GM12878 (cell line): Measurements from ENCODE around the gene RAB33A. TPM values are rescaled to one million over a fixed set of nuclear protein-coding genes. Genes with fewer than 3 reads are reported as not detected.
A peak's percentile ranks its signal among the peaks of the same experiment; 100 is the strongest.

Source experiments
- ATAC-seq: fragments of 200-7000 bp; cut with Tn5 transposase; 3 replicates; pipeline ENCODE4 v1.9.1; 2020; ENCODE audit warnings: mild to moderate bottlenecking, moderate library complexity
- BruUV-seq: library from RNA; stranded (reverse); fragments of 400-500 nt; replicated peaks from 2 replicates; lab custom pipeline; 2021; lab: Mats Ljungman, UMichigan
- CTCF ChIA-PET: fragments of 300-600 bp; sonication (Branson Sonifier 250); formaldehyde crosslinking; extraction: SDS; loops from one replicate; lab custom pipeline; 2021; ENCODE audit warnings: inconsistent platforms; lab: Yijun Ruan, JAX
- POLR2A ChIA-PET: fragments of 350-600 bp; formaldehyde crosslinking; extraction: SDS; loops from one replicate; lab custom pipeline; 2021; ENCODE audit warnings: inconsistent platforms; lab: Charles Lee
- RAD21 ChIA-PET: fragments of 300-600 bp; sonication (Branson Sonifier 250); formaldehyde crosslinking; loops from one replicate; lab custom pipeline; 2023; ENCODE audit warnings: antibody characterized with exemption; ENCODE audit not compliant: unreplicated experiment; lab: Charles Lee
- SMC1A ChIA-PET: fragments of 300-600 bp; sonication (Branson Sonifier 250); formaldehyde crosslinking; loops from one replicate; lab custom pipeline; 2023; ENCODE audit not compliant: unreplicated experiment, uncharacterized antibody; lab: Charles Lee
- DNase-seq: peaks from one replicate; pipeline ENCODE4 v3.0.0-alpha.2; 2011; ENCODE audit warnings: low read depth, low spot score
- FAIRE-seq: peaks from 3 replicates; lab custom pipeline; 2011; peaks lifted over from hg19 to GRCh38; lab: Jason Lieb, UNC
- H2AFZ ChIP-seq: 2 replicates; pipeline ENCODE4 v1.6.0; 2011; ENCODE audit warnings: low read depth, low read length, control low read depth; ENCODE audit not compliant: control insufficient read depth
- H3K27ac ChIP-seq: 2 replicates; pipeline ENCODE4 v1.5.1; 2011; ENCODE audit warnings: control low read depth; ENCODE audit not compliant: control insufficient read depth, insufficient read depth
- H3K27me3 ChIP-seq, 2 experiments: replicated peaks in 1 of 2; 2 replicates each; pipeline versions ENCODE4 v1.6.0 to v1.6.1; 2011; ENCODE audit warnings: low read length in 1 of 2; ENCODE audit not compliant: control insufficient read depth in 2 of 2, insufficient read depth in 2 of 2
- H3K36me3 ChIP-seq, 2 experiments: 2 replicates each; pipeline ENCODE4 v1.5.1; 2011; ENCODE audit warnings: low read length in 1 of 2; ENCODE audit not compliant: control insufficient read depth in 2 of 2, insufficient read depth in 2 of 2
- H3K4me1 ChIP-seq: 2 replicates; pipeline ENCODE4 v1.6.1; 2011; ENCODE audit warnings: mild to moderate bottlenecking, low read length, moderate library complexity, mixed read lengths; ENCODE audit not compliant: control insufficient read depth, insufficient read depth
- H3K4me2 ChIP-seq: 2 replicates; pipeline ENCODE4 v1.6.0; 2011; ENCODE audit warnings: control low read depth; ENCODE audit not compliant: control insufficient read depth, insufficient read depth
- H3K4me3 ChIP-seq: fragments of 200-600 bp; sonication (generic); 2 replicates; pipeline ENCODE4 v1.5.1; 2016
- H3K79me2 ChIP-seq: 2 replicates; pipeline ENCODE4 v1.6.0; 2011; ENCODE audit warnings: low read length; ENCODE audit not compliant: control insufficient read depth, insufficient read depth
- H3K9ac ChIP-seq: 2 replicates; pipeline ENCODE4 v1.8.0; 2011; ENCODE audit warnings: low read length, control low read depth, mixed read lengths; ENCODE audit not compliant: control insufficient read depth, insufficient read depth
- H3K9me3 ChIP-seq: replicated peaks from 3 replicates; pipeline ENCODE4 v1.5.1; 2011; ENCODE audit warnings: mild to moderate bottlenecking, low read length; ENCODE audit not compliant: control insufficient read depth, insufficient read depth
- H4K20me1 ChIP-seq: 2 replicates; pipeline ENCODE4 v1.6.0; 2011; ENCODE audit not compliant: control insufficient read depth, insufficient read depth
- ATF2 ChIP-seq: IDR thresholded peaks from 2 replicates; pipeline ENCODE4 v1.6.1; 2012; ENCODE audit warnings: low read length, inconsistent platforms
- BHLHE40 ChIP-seq, 2 experiments: fragments of 450-650 bp in 1 of 2; IDR thresholded peaks; 2 replicates each; pipeline ENCODE4 v1.6.1; 2011 to 2017; ENCODE audit warnings: low read depth in 2 of 2, borderline replicate concordance in 1 of 2, improper control_type of control experiment in 1 of 2, low read length in 1 of 2, mild to moderate bottlenecking in 1 of 2
- CBX5 ChIP-seq: sonication (generic); IDR thresholded peaks from 2 replicates; pipeline ENCODE4 v1.6.1; 2016; ENCODE audit warnings: low read depth, moderate library complexity, mild to moderate bottlenecking, inconsistent platforms
- CREB1 ChIP-seq: IDR thresholded peaks from 2 replicates; pipeline ENCODE4 v1.6.1; 2012; ENCODE audit warnings: low read depth, mild to moderate bottlenecking, inconsistent platforms
- FOS ChIP-seq: IDR thresholded peaks from 3 replicates; pipeline ENCODE4 v1.6.1; 2011; ENCODE audit warnings: borderline replicate concordance; ENCODE audit not compliant: insufficient read length; ENCODE audit errors: extremely low read depth
- KDM1A ChIP-seq: fragments of 200-600 bp; sonication (generic); IDR thresholded peaks from 2 replicates; pipeline ENCODE4 v1.6.1; 2016; ENCODE audit warnings: borderline replicate concordance
- LARP7 ChIP-seq: fragments of 450-650 bp; IDR thresholded peaks from 2 replicates; pipeline ENCODE4 v1.6.1; 2017; ENCODE audit warnings: mild to moderate bottlenecking
- MTA2 ChIP-seq: fragments of 450-650 bp; IDR thresholded peaks from 2 replicates; pipeline ENCODE4 v1.6.1; 2016; ENCODE audit warnings: low read depth, mild to moderate bottlenecking, moderate library complexity
- NKRF ChIP-seq: fragments of 450-650 bp; conservative IDR thresholded peaks from 2 replicates; pipeline ENCODE4 v1.6.1; 2017; ENCODE audit warnings: mild to moderate bottlenecking, moderate library complexity
- PBX3 ChIP-seq: IDR thresholded peaks from 2 replicates; pipeline ENCODE4 v1.6.1; 2011; ENCODE audit warnings: mild to moderate bottlenecking, low read depth, low read length, moderate library complexity; ENCODE audit not compliant: insufficient replicate concordance
- POLR2AphosphoS2 ChIP-seq: IDR thresholded peaks from 2 replicates; pipeline ENCODE4 v1.6.1; 2011; ENCODE audit warnings: low read depth, mild to moderate bottlenecking, low read length, improper control_type of control experiment, moderate library complexity
- RUNX3 ChIP-seq: IDR thresholded peaks from 2 replicates; pipeline ENCODE4 v1.6.1; 2012; ENCODE audit warnings: low read length, inconsistent platforms
- SMAD1 ChIP-seq: fragments of 450-650 bp; IDR thresholded peaks from 2 replicates; pipeline ENCODE4 v1.6.1; 2018; ENCODE audit warnings: mild to moderate bottlenecking, low read depth; ENCODE audit not compliant: partially characterized antibody
- SRF ChIP-seq, 2 experiments: IDR thresholded peaks; 2 replicates each; pipeline ENCODE4 v1.6.1; 2011; ENCODE audit warnings: low read depth in 2 of 2, low read length in 2 of 2, mild to moderate bottlenecking in 1 of 2, moderate library complexity in 1 of 2
- TCF12 ChIP-seq: IDR thresholded peaks from 2 replicates; pipeline ENCODE4 v1.6.1; 2011; ENCODE audit warnings: low read depth, mild to moderate bottlenecking, low read length
- ZNF384 ChIP-seq: IDR thresholded peaks from 2 replicates; pipeline ENCODE4 v1.6.1; 2012; ENCODE audit warnings: low read depth, mild to moderate bottlenecking, low read length, improper control_type of control experiment, borderline replicate concordance
- WGBS: methylation state at CpG from one replicate; pipeline ENCODE4 v1.1.6; 2016; ENCODE audit warnings: low lambda C conversion rate; ENCODE audit not compliant: insufficient replicate concordance, insufficient coverage; ENCODE audit errors: missing lambda C conversion rate; 5-methylcytosine and 5-hydroxymethylcytosine counted together
- in situ Hi-C: fragments of 300-500 bp; cut with MboI; formaldehyde crosslinking; loops from 9 replicates; pipeline ENCODE4 v1.14.3; 2018; ENCODE audit warnings: mixed read lengths
- intact Hi-C: fragments of 100-400 bp; cut with micrococcal nuclease; formaldehyde crosslinking; loops from one replicate; pipeline ENCODE4 v1.14.2; 2022; ENCODE audit not compliant: unreplicated experiment
- polyA plus RNA-seq, 11 experiments: library from polyadenylated mRNA; depleted of rRNA in 4 of 11; unstranded in 6 of 11; stranded (reverse) in 5 of 11; fragments of >200 nt; fragmentation: Nextera tagmentation in 4 of 11; fragmentation: Illumina TruSeq in 1 of 11; extraction: Ambion mirVana in 4 of 11; extraction: Trizol in 1 of 11; gene quantifications; 1 replicate in 1 of 11; 2 replicates in 10 of 11; pipeline versions ENCODE4 v1.2.1 to v1.2.3, GENCODE V29; 2011 to 2016; ENCODE audit warnings: inconsistent platforms in 2 of 11, missing spikeins in 2 of 11, low read depth in 1 of 11
- total RNA-seq, 4 experiments: library from RNA; depleted of rRNA in 3 of 4; stranded (reverse); fragments of >200 nt in 3 of 4; fragmentation: Illumina TruSeq in 1 of 4; extraction: Trizol in 1 of 4; gene quantifications; 2 replicates each; pipeline versions ENCODE4 v1.2.1 to v1.2.3, GENCODE V29; 2013 to 2021

The RAB33A gene
- total and polyA plus RNA-seq, 10 of the 15 experiments (the other 5 are each of a cell fraction or from before 2014, with no cell fraction given): 6.3 to 67.3 (median 33.4) TPM

GRCh38 chrX:130165181-130165702, 6.5 kb upstream of the RAB33A start (continued):
- TF ChIP-seq BHLHE40 (IDR thresholded peaks at IDR 0.05; ENCODE audit: borderline replicate concordance in 1 of 2, low read depth in 2 of 2, low read length in 1 of 2) (peak; percentile 9 to 78; a peak in 2 of 4 replicates), NKRF (peak; percentile 64), ZNF384 (no peak), CREB1 (no peak), RUNX3 (no peak), FOS (no peak), CBX5 (no peak), LARP7 (0 out of 2 replicates have a peak, but pooled peaks have one; percentile 22)

- Histone ChIP-seq H3K4me2 (peak within 1 kb of the TSS; percentile 75), H3K79me2 (peaks cover 28% of the 10 kb centered on the region), H4K20me1 (no peaks in the 10 kb centered on the region), H3K4me3 (peak within 1 kb of the TSS; percentile 69), H3K27me3 (no peaks in the 10 kb centered on the region), H3K27ac (peak within 1 kb of the TSS; percentile 70), H2AFZ (peak within 1 kb of the TSS; percentile 75), H3K36me3 (no peaks in the 10 kb centered on the region), H3K9me3 (no peaks in the 10 kb centered on the region), H3K9ac (peak within 1 kb of the TSS; percentile 68), H3K4me1 (peaks cover 4% of the 10 kb centered on the region; the same call in 1 of the 2 replicates)
- CTCF ChIA-PET: interaction anchor here (0.8 to 2.0 kb wide), 7 partner anchors 10 to 105 kb away, joined by 3 to 9 read pairs (median 4); no protein-coding TSS in a partner anchor
- RAD21 ChIA-PET: interaction anchor here (0.7 to 1.2 kb wide), 7 partner anchors 10 to 85 kb away, joined by 3 to 6 read pairs (median 4); no protein-coding TSS in a partner anchor
- WGBS: 32% methylated on average over 49 of the region's 50 CpGs
- BruUV-seq: TSS peak; percentile 92
- in situ Hi-C loops (no loop called here), intact Hi-C loops (no loop called here)
- ATAC-seq (peak; percentile 93), FAIRE-seq (peak; percentile 87), DNase-seq (peak; percentile 91)
- SMC1A ChIA-PET: interaction anchor here (0.8 to 1.9 kb wide), 4 partner anchors 9 to 26 kb away, joined by 3 to 11 read pairs (median 4); no protein-coding TSS in a partner anchor
- POLR2A ChIA-PET: interaction anchor here (0.6 to 2.8 kb wide), 3 partner anchors 8 to 82 kb away, joined by 4 to 10 read pairs (median 4); no protein-coding TSS in a partner anchor
- TF ChIP-seq ATF2: no peak
- 0 out of 4 replicates have a peak, but pooled peaks of 1 of the 2 experiments have one; percentile 28 for TF ChIP-seq SRF (IDR thresholded peaks at IDR 0.05; ENCODE audit: low read depth in 2 of 2, low read length in 2 of 2)
- TF ChIP-seq MTA2: peak; percentile 53
- TF ChIP-seq TCF12: peak; percentile 38; the same call in 1 of the 2 replicates
- no peak for TF ChIP-seq PBX3
- TF ChIP-seq KDM1A: no peak
- TF ChIP-seq BHLHE40 (IDR thresholded peaks at IDR 0.05; ENCODE audit: borderline replicate concordance in 1 of 2, low read depth in 2 of 2, low read length in 1 of 2): no peak
- 0 out of 2 replicates have a peak, but pooled peaks have one; percentile 57 for TF ChIP-seq POLR2AphosphoS2
- TF ChIP-seq SMAD1: no peak
Measured at GRCh38 chrX:130165703-130166502, 5.9 kb upstream of the RAB33A start, which contains the start of gene AIFM1. Gene AIFM1 (minus strand): TSS chrX:130165841. CDS start chrX:130165656, 185 bp downstream.
